K562 (cell line): Measurements from ENCODE around the gene CARD9. TPM values are rescaled to one million over a fixed set of nuclear protein-coding genes. Genes with fewer than 3 reads are reported as not detected.

Experiments used
- BCOR ChIP-seq: fragments of 450-650 bp; IDR thresholded peaks from 2 replicates; pipeline ENCODE4 v1.6.1; 2016
- DPF2 ChIP-seq: fragments of 450-650 bp; IDR thresholded peaks from 2 replicates; pipeline ENCODE4 v1.6.1; 2016
- GABPA ChIP-seq: fragments of 200-800 bp; sonication (Bioruptor generic); conservative IDR thresholded peaks from 2 replicates; pipeline ENCODE4 v1.6.1; 2016; ENCODE audit warnings: low read depth, missing genetic modification characterization, missing compliant biosample characterization
- GTF2B ChIP-seq: IDR thresholded peaks from 2 replicates; pipeline ENCODE4 v1.6.1; 2011; ENCODE audit not compliant: insufficient read length; ENCODE audit errors: extremely low read depth
- ILK ChIP-seq: fragments of 450-650 bp; IDR thresholded peaks from 2 replicates; pipeline ENCODE4 v1.6.1; 2016; ENCODE audit warnings: missing genetic modification characterization, low read depth, mild to moderate bottlenecking, missing compliant biosample characterization, moderate library complexity, borderline replicate concordance
- MGA ChIP-seq: fragments of 450-650 bp; IDR thresholded peaks from 2 replicates; pipeline ENCODE4 v1.6.1; 2016; ENCODE audit warnings: mild to moderate bottlenecking, moderate library complexity
- NR2C1 ChIP-seq, 2 experiments: fragments of 450-650 bp; IDR thresholded peaks; 2 replicates each; pipeline ENCODE4 v1.6.1; 2017; ENCODE audit warnings: mild to moderate bottlenecking in 2 of 2, antibody characterized with exemption in 1 of 2, inconsistent platforms in 1 of 2, missing compliant biosample characterization in 1 of 2, missing genetic modification characterization in 1 of 2
- PURB ChIP-seq: sonication (generic); formaldehyde crosslinking; IDR thresholded peaks from 2 replicates; pipeline ENCODE4 v1.9.0; 2021; ENCODE audit warnings: low read depth, mild to moderate bottlenecking, missing genetic modification reagents
- TRIM25 ChIP-seq: fragments of 450-650 bp; IDR thresholded peaks from 2 replicates; pipeline ENCODE4 v1.7.0; 2016; ENCODE audit warnings: borderline replicate concordance
- ZBTB8A ChIP-seq: fragments of 450-650 bp; IDR thresholded peaks from 2 replicates; pipeline ENCODE4 v1.6.1; 2018; ENCODE audit warnings: mild to moderate bottlenecking, moderate library complexity; ENCODE audit not compliant: partially characterized antibody
- ZNF253 ChIP-seq: fragments of 250-450 bp; sonication (Bioruptor Pico); conservative IDR thresholded peaks from 2 replicates; pipeline ENCODE4 v1.6.1; 2021; ENCODE audit warnings: mild to moderate bottlenecking
- ZNF644 ChIP-seq: fragments of 200-800 bp; sonication (Bioruptor generic); IDR thresholded peaks from 2 replicates; pipeline ENCODE4 v1.6.1; 2016; ENCODE audit warnings: low read depth, missing genetic modification characterization, missing compliant biosample characterization
- polyA plus RNA-seq, 8 experiments: library from polyadenylated mRNA; depleted of rRNA in 4 of 8; stranded (reverse) in 5 of 8; unstranded in 3 of 8; fragments of >200 nt; fragmentation: Nextera tagmentation in 2 of 8; fragmentation: Illumina TruSeq in 1 of 8; extraction: Ambion mirVana in 2 of 8; extraction: Trizol in 1 of 8; gene quantifications; 2 replicates each; pipeline versions ENCODE4 v1.2.1 to v1.2.3, GENCODE V29; 2011 to 2014; ENCODE audit warnings: inconsistent platforms in 1 of 8, missing spikeins in 1 of 8
- total RNA-seq, 7 experiments: library from RNA; depleted of rRNA in 6 of 7; stranded (reverse); fragments of >200 nt in 6 of 7; fragmentation: Illumina TruSeq in 2 of 7; extraction: Trizol in 2 of 7; gene quantifications; 2 replicates each; pipeline versions ENCODE4 v1.2.1 to v1.2.3, GENCODE V29; 2011 to 2021; ENCODE audit warnings: low replicate concordance in 1 of 7

Gene CARD9
- total and polyA plus RNA-seq, 9 of the 15 experiments (the other 6 are each of a cell fraction or from before 2014, with no cell fraction given) = 1.7 to 53.0 (median 9.7) TPM

GRCh38 chr9:136327304-136327974 lies 46.0 kb downstream of the CARD9 start, which contains the start of gene GPSM1 (continued):
- TF ChIP-seq MGA (no peak), GTF2B (no peak), NR2C1 (IDR thresholded peaks at IDR 0.05) (no peak), NR2C1 (tag; IDR thresholded peaks at IDR 0.05) (no peak), PURB (CRISPR knock-in tag) (no peak), ZNF253 (CRISPR knock-in tag) (no peak), ZNF644 (tag) (no peak), TRIM25 (no peak), DPF2 (no peak), GABPA (peak; percentile 71), BCOR (no peak), ILK (tag) (no peak), ZBTB8A (no peak)
